ENCODE measurements around the gene IGF2R.

DNA sequence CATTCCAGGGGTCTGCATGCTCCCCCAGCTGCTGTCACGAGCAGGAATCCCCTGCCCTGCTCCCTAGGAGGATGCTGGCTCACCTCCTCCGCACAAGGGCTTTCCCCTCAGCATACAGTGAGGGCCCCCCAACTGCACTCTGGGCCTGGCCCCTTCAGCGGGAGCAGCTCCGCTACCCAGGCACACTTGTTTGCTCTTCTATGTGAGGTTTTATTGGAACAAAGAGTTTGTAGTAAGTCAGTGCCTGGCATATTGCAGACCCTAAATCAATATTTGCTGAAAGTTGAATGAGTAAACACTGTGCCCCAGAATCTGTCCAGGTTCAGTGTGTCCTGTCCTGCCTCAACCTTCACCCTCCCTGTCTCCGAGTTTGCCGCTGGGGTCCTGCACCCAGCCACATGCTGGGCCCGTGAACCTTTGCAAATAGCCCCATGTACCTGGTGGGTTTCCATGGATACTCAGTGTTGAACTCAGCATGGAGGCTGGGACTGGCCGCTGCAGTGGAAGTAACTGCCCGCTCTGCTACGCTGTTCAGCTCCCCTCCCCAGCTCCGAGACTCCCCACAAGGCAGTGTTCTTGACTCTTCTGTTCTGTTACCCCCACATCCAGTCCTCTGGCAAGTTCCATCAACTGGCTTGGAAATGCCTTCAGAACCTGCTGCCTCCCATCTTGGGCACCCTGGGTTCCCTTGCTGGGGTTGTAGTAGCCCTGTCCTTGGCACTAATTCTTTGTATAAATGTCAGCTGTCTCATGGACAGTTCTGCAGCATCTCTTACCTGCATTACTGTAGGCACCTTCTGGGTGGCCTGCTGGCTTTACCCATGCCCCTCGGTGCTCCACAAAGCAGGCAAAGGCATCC is 168.5 kb downstream of the IGF2R start:
- TF ChIP-seq NFKB2 (CRISPR knock-in tag; IDR thresholded peaks at IDR 0.05; ENCODE audit: borderline replicate concordance) = 0 out of 2 replicates have a peak, but pooled peaks have one; percentile 12
- TF ChIP-seq ZNF83 (CRISPR knock-in tag; IDR thresholded peaks at IDR 0.05; ENCODE audit: borderline replicate concordance) = no peak
- TF ChIP-seq, protein P1, sequence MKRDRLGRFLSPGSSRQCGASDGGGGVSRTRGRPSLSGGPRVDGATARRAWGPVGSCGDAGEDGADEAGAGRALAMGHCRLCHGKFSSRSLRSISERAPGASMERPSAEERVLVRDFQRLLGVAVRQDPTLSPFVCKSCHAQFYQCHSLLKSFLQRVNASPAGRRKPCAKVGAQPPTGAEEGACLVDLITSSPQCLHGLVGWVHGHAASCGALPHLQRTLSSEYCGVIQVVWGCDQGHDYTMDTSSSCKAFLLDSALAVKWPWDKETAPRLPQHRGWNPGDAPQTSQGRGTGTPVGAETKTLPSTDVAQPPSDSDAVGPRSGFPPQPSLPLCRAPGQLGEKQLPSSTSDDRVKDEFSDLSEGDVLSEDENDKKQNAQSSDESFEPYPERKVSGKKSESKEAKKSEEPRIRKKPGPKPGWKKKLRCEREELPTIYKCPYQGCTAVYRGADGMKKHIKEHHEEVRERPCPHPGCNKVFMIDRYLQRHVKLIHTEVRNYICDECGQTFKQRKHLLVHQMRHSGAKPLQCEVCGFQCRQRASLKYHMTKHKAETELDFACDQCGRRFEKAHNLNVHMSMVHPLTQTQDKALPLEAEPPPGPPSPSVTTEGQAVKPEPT (CRISPR knock-in tag; IDR thresholded peaks at IDR 0.05; ENCODE audit: low read depth) = no peak
- TF ChIP-seq POLR2A (IDR thresholded peaks at IDR 0.05; ENCODE audit: insufficient read depth in 1 of 2, low read depth in 2 of 2, low read length in 2 of 2) = no peak

Data from HepG2 (cell line).